GM18858 (cell line): ENCODE results near the gene PDE10A.

ENCODE experiments used
- ATAC-seq: cut with Tn5 transposase; IDR thresholded peaks from one replicate; pipeline ENCODE4 v1.9.1; 2021; ENCODE audit not compliant: unreplicated experiment

The PDE10A gene

DNA sequence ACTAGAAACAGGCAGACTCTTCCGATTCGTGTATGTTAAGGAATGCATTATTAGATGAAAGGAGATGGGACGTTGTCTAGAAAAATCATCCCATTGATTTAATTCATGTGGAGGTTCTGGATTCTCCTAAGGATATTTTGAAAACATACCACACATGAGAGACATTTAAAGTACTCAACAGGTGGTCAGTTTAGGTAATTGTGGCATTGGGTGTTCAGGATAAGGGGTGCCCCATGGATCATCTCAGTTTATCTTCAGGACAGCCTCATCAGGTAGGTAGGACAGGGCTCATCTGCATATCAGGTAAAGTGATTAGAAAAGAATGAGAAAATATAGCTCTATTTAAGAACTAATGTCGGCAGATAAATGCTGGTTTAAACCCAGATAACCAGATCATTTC lies 15.9 kb upstream of the PDE10A start:
- ATAC-seq, result no peak

- ATAC-seq, result no peak
Observed at GRCh38 chr6:165678429-165678828, 15.4 kb upstream of the PDE10A start.

DNA sequence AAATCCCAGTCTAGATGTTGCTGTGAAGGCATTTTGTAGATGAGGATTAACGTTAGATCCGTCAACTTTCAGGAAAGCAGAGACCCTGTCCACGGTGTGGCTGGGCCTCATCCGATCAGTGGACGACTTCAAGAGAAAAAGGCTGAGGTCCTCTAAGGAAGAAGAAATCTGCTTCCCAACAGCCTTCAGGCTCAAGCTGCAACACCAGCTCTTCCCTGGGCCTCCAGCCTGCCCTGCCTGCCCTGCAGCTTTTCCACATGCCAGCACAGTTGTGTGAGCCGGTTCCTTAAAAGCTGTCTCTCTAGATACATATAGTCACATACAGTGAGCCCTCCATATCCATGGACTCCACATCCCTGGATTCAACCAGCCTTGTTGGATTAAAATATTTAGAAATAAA lies 14.1 kb upstream of the PDE10A start:
- no peak for ATAC-seq

- no peak for ATAC-seq
Observed at GRCh38 chr6:165676435-165677068, 13.5 kb upstream of the PDE10A start.

DNA sequence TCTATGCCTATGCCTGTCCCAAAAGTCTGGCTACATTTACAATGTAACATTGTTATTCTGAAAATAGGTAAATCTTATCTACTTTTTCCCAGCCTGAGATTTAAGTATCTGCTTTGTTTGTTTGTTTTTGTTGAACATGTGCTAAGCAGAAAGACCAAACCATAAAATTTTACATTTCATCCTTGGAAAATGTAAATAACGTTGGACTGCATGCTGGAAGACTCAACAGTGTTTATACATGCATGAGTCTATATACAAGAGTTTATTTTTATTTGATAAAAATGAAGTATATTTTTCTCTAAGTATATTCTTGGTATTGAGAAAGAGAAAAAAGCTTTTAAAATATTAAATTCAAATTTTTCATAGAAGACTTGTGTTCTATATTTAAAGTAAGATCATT lies 12.1 kb upstream of the PDE10A start:
- ATAC-seq, result no peak

GRCh38 chr6:165674155-165675029 lies 11.4 kb upstream of the PDE10A start:
- no peak for ATAC-seq

GRCh38 chr6:165671222-165671768 lies 8.3 kb upstream of the PDE10A start:
- ATAC-seq, result no peak

DNA sequence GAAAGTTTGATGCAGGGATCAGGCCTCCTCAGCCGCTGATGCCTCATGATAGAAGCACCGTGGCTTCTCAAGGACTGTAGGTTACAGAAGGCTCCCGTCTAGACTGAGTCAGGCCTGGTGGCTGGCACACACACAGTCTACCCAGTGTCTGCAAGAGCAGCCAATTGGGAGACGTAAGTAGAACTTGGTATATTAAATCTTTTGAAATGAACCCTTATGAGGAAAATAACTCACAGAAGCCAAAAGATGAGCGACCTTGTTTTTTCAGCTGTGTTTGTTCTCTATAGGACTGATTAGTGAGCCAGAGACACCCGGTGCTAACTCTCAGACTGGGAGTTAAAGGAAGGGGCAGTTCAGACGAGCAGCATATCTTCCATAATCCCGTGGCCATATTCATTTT lies 5.9 kb upstream of the PDE10A start:
- no peak for ATAC-seq

- ATAC-seq, result no peak
Observed at GRCh38 chr6:165665384-165665672, 2.3 kb upstream of the PDE10A start.

- no peak for ATAC-seq
Observed at GRCh38 chr6:165664559-165665383, 1.7 kb upstream of the PDE10A start.

DNA sequence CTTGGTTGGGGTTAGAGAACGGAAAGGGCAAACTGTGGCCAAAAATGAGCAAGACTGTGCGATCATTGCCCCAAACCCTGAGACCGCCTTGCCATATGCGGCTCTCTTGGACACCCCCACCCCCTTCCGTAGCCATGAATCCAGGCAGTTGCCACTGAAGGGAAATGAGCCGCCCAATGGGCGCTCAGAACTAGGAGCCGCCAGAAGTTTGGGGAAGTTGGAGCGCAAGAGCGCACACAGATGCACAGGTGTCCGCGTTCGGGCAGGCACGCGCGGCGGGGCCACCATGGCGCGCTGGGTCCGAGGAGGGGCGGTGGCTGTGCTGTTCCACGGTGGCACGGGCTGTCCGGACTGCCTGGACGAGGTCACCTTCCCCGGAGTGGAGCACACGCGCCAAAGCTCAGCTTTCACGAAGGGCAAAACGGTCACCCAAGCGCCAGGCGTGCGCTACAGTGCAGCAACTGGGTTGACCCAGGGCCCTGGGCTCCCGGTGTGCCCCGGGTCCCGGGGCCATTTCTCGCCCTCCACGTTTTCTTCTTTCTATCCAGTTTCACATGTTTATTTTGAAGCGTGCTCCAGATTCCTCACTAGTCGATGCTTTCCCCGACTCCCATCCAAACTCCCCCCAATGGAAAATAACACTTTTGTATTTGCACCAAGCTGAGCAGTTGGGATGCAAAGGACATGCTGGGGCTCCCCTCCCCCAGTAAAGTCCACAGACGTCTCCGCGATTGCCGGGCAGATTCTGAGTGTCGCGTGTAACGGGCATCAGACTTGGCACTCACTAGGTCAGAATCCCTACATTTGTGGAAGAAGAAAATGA lies 906 bp upstream of the PDE10A start:
- no peak for ATAC-seq

- no peak for ATAC-seq
Observed at GRCh38 chr6:165663377-165663735, 315 bp upstream of the PDE10A start.

DNA sequence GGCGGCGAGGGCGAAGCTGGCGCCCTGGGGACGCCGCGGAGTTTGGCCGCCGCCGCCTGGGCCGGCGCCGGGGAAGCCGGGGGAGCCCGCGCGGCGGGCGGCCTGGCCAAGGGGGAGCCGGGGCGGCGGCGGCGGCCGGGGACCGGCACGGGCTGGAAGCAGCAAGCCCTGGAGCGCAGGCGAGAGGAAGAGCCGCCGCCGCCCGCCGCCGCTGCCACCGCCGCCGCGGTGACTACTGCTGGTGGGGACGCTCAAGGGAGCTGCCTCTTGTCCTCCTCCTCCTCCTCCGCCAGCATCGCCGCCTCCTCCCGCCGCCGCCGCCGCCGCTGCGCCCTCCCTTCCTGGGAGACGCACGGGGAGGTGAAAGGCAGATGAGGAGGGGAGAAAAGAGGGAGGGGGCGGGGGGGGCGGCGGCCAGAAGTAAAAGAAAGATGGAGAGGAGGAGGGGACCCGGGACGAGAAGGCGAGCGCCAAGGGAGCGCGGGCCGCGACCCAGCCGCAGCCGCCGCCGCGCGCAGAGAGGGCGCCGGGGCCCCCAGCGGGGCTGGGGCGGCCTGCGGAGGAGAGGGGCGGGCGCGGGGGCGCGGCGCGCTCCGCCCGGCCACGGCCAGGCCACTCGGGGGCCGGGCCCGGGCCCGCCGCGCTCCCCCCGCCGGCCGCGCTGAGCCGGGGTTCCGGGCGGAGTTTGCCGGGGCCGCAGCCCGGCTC lies 846 bp downstream of the PDE10A start:
- ATAC-seq, result no peak

DNA sequence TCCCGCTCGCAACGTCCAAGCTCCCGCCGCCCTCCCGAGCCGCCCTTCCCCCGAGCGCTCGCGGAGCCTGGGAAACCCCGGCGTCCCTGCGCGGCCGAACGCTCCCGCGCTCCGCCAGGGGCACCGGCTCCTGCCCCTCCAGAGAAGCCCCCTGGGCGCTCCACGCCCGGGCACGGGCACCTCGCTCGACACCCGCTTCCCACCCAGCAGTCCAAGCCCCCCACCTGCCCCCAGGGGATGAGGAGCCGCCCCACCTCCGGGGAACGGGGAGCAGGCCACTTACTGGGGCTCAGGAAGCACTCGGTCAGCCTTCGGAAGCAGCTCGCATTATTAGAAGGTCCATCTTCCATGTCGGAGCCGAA lies 1.4 kb downstream of the PDE10A start:
- no peak for ATAC-seq

DNA sequence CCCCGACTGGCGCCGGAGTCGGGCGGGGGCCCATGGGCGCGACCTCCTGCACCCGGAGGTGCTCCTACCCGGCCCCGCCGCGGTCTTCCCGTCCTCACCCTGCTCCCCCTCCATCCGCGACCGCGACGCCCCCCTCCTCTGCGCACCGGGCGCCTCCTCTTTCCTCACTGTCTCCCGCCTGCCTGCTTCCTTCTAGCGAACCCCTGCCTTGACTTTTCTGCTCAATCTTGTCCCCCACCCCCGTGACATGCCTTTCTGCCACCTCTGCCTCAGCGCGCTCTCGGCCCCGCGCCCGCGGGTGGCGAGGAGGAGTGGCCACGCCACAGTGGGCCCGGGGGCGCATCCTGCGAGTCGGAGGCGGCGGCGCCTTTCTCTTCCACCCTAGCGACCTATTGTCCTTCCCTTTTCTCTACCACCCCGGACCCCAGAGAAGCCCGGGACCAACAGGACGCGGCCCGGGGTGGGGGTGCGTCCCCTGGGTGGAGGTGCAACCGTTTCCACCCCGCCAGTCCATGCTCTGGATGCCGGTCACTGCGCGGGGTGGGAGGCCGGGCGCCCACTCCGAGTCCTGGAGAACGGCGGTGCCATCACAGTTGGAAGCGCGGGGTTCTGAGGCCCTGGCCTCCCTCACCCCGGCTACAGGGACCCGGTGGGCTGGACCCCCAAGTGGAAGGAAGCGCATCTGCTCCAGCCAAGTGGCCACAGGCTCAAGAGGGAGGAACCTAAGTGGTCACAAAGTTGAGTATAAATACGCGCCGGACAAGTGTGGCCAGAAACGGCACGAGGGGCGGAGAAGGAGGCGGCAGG lies 2.0 kb downstream of the PDE10A start:
- no peak for ATAC-seq

- no peak for ATAC-seq
Observed at GRCh38 chr6:165659945-165660856, 2.8 kb downstream of the PDE10A start.

GRCh38 chr6:165658395-165659058 lies 4.5 kb downstream of the PDE10A start:
- ATAC-seq, result no peak

GRCh38 chr6:165657325-165657680 lies 5.7 kb downstream of the PDE10A start:
- no peak for ATAC-seq
